ENCODE measurements around the gene GPC6. TPM values are rescaled to one million over a fixed set of nuclear protein-coding genes. Genes with fewer than 3 reads are reported as not detected.

Gene GPC6
- polyA plus RNA-seq, 2 donors: 0.16 to 0.22 TPM

- Histone ChIP-seq H3K4me3 (ENCODE audit: low read depth in 1 of 2, low read length in 2 of 2) (no peak overlapping the region), H3K27me3 (ENCODE audit: control insufficient read depth in 1 of 2, insufficient read depth in 2 of 2, low read length in 2 of 2) (no peaks in the 10 kb centered on the region), H3K27ac (ENCODE audit: low read depth in 2 of 2, low read length in 1 of 2) (no peak overlapping the region), H3K36me3 (ENCODE audit: control insufficient read depth in 2 of 2, insufficient read depth in 2 of 2, low read length in 1 of 2) (no peaks in the 10 kb centered on the region), H3K4me1 (ENCODE audit: control insufficient read depth in 2 of 2, insufficient read depth in 2 of 2, low read length in 1 of 2) (no peaks in the 10 kb centered on the region), H3K9me3 (ENCODE audit: control insufficient read depth in 2 of 2, insufficient read depth in 1 of 2, low read depth in 1 of 2, low read length in 1 of 2) (no peaks in the 10 kb centered on the region)
- 78 to 83% methylated on average over 6 of the region's 6 CpGs for WGBS, 2 donors
Observed at GRCh38 chr13:93539914-93540313, 313.3 kb downstream of the GPC6 start.

GRCh38 chr13:93547886-93548285, 321.3 kb downstream of the GPC6 start:
- H3K27ac ChIP-seq (ENCODE audit: low read depth in 2 of 2, low read length in 1 of 2): no peak overlapping the region
- no peaks in the 10 kb centered on the region for H3K36me3 ChIP-seq (ENCODE audit: control insufficient read depth in 2 of 2, insufficient read depth in 2 of 2, low read length in 1 of 2)
- no peaks in the 10 kb centered on the region for H3K27me3 ChIP-seq (ENCODE audit: control insufficient read depth in 1 of 2, insufficient read depth in 2 of 2, low read length in 2 of 2)

GRCh38 chr13:93549326-93550005, 322.9 kb downstream of the GPC6 start:
- 76 to 86% methylated on average over 4 of the region's 4 CpGs for WGBS, 2 donors
- Histone ChIP-seq H3K4me3 (ENCODE audit: low read depth in 1 of 2, low read length in 2 of 2) (no peak overlapping the region), H3K4me1 (ENCODE audit: control insufficient read depth in 2 of 2, insufficient read depth in 2 of 2, low read length in 1 of 2) (no peaks in the 10 kb centered on the region)

More at GRCh38 chr13:93547886-93548285, 321.3 kb downstream of the GPC6 start:
- Histone ChIP-seq H3K9me3 (ENCODE audit: control insufficient read depth in 2 of 2, insufficient read depth in 1 of 2, low read depth in 1 of 2, low read length in 1 of 2) (no peaks in the 10 kb centered on the region), H3K4me3 (ENCODE audit: low read depth in 1 of 2, low read length in 2 of 2) (no peak overlapping the region), H3K4me1 (ENCODE audit: control insufficient read depth in 2 of 2, insufficient read depth in 2 of 2, low read length in 1 of 2) (no peaks in the 10 kb centered on the region)

GRCh38 chr13:93550236-93550635, 323.6 kb downstream of the GPC6 start:
- H3K27me3 ChIP-seq (ENCODE audit: control insufficient read depth in 1 of 2, insufficient read depth in 2 of 2, low read length in 2 of 2): no peaks in the 10 kb centered on the region

More at GRCh38 chr13:93549326-93550005, 322.9 kb downstream of the GPC6 start:
- no peaks in the 10 kb centered on the region for H3K36me3 ChIP-seq (ENCODE audit: control insufficient read depth in 2 of 2, insufficient read depth in 2 of 2, low read length in 1 of 2)
- H3K27ac ChIP-seq (ENCODE audit: low read depth in 2 of 2, low read length in 1 of 2): no peak overlapping the region
- no peaks in the 10 kb centered on the region for H3K27me3 ChIP-seq (ENCODE audit: control insufficient read depth in 1 of 2, insufficient read depth in 2 of 2, low read length in 2 of 2)
- H3K9me3 ChIP-seq (ENCODE audit: control insufficient read depth in 2 of 2, insufficient read depth in 1 of 2, low read depth in 1 of 2, low read length in 1 of 2): no peaks in the 10 kb centered on the region

GRCh38 chr13:93552596-93552995, 326.0 kb downstream of the GPC6 start:
- Histone ChIP-seq H3K27ac (ENCODE audit: low read depth in 2 of 2, low read length in 1 of 2) (no peak overlapping the region), H3K4me3 (ENCODE audit: low read depth in 1 of 2, low read length in 2 of 2) (no peak overlapping the region), H3K9me3 (ENCODE audit: control insufficient read depth in 2 of 2, insufficient read depth in 1 of 2, low read depth in 1 of 2, low read length in 1 of 2) (no peaks in the 10 kb centered on the region), H3K27me3 (ENCODE audit: control insufficient read depth in 1 of 2, insufficient read depth in 2 of 2, low read length in 2 of 2) (no peaks in the 10 kb centered on the region), H3K4me1 (ENCODE audit: control insufficient read depth in 2 of 2, insufficient read depth in 2 of 2, low read length in 1 of 2) (no peaks in the 10 kb centered on the region), H3K36me3 (ENCODE audit: control insufficient read depth in 2 of 2, insufficient read depth in 2 of 2, low read length in 1 of 2) (no peaks in the 10 kb centered on the region)

More at GRCh38 chr13:93550236-93550635, 323.6 kb downstream of the GPC6 start:
- Histone ChIP-seq H3K9me3 (ENCODE audit: control insufficient read depth in 2 of 2, insufficient read depth in 1 of 2, low read depth in 1 of 2, low read length in 1 of 2) (no peaks in the 10 kb centered on the region), H3K4me1 (ENCODE audit: control insufficient read depth in 2 of 2, insufficient read depth in 2 of 2, low read length in 1 of 2) (no peaks in the 10 kb centered on the region), H3K27ac (ENCODE audit: low read depth in 2 of 2, low read length in 1 of 2) (no peak overlapping the region), H3K4me3 (ENCODE audit: low read depth in 1 of 2, low read length in 2 of 2) (no peak overlapping the region), H3K36me3 (ENCODE audit: control insufficient read depth in 2 of 2, insufficient read depth in 2 of 2, low read length in 1 of 2) (no peaks in the 10 kb centered on the region)

- 70 to 75% methylated on average over 3 of the region's 3 CpGs for WGBS, 2 donors
- Histone ChIP-seq H3K4me1 (ENCODE audit: control insufficient read depth in 2 of 2, insufficient read depth in 2 of 2, low read length in 1 of 2) (no peaks in the 10 kb centered on the region), H3K27me3 (ENCODE audit: control insufficient read depth in 1 of 2, insufficient read depth in 2 of 2, low read length in 2 of 2) (no peaks in the 10 kb centered on the region)
Observed at GRCh38 chr13:93554514-93554913, 327.9 kb downstream of the GPC6 start.

GRCh38 chr13:93558637-93559036, 332.0 kb downstream of the GPC6 start:
- no peak overlapping the region for H3K27ac ChIP-seq (ENCODE audit: low read depth in 2 of 2, low read length in 1 of 2)
- 51 to 56% methylated on average over 3 of the region's 3 CpGs for WGBS, 2 donors
- no peaks in the 10 kb centered on the region for H3K4me1 ChIP-seq (ENCODE audit: control insufficient read depth in 2 of 2, insufficient read depth in 2 of 2, low read length in 1 of 2)
- no peaks in the 10 kb centered on the region for H3K9me3 ChIP-seq (ENCODE audit: control insufficient read depth in 2 of 2, insufficient read depth in 1 of 2, low read depth in 1 of 2, low read length in 1 of 2)
- H3K36me3 ChIP-seq (ENCODE audit: control insufficient read depth in 2 of 2, insufficient read depth in 2 of 2, low read length in 1 of 2): no peaks in the 10 kb centered on the region
- H3K27me3 ChIP-seq (ENCODE audit: control insufficient read depth in 1 of 2, insufficient read depth in 2 of 2, low read length in 2 of 2): no peaks in the 10 kb centered on the region
- no peak overlapping the region for H3K4me3 ChIP-seq (ENCODE audit: low read depth in 1 of 2, low read length in 2 of 2)

More at GRCh38 chr13:93554514-93554913, 327.9 kb downstream of the GPC6 start:
- Histone ChIP-seq H3K9me3 (ENCODE audit: control insufficient read depth in 2 of 2, insufficient read depth in 1 of 2, low read depth in 1 of 2, low read length in 1 of 2) (no peaks in the 10 kb centered on the region), H3K36me3 (ENCODE audit: control insufficient read depth in 2 of 2, insufficient read depth in 2 of 2, low read length in 1 of 2) (no peaks in the 10 kb centered on the region), H3K4me3 (ENCODE audit: low read depth in 1 of 2, low read length in 2 of 2) (no peak overlapping the region), H3K27ac (ENCODE audit: low read depth in 2 of 2, low read length in 1 of 2) (no peak overlapping the region)

GRCh38 chr13:93559718-93560117, 333.1 kb downstream of the GPC6 start:
- Histone ChIP-seq H3K4me1 (ENCODE audit: control insufficient read depth in 2 of 2, insufficient read depth in 2 of 2, low read length in 1 of 2) (no peaks in the 10 kb centered on the region), H3K9me3 (ENCODE audit: control insufficient read depth in 2 of 2, insufficient read depth in 1 of 2, low read depth in 1 of 2, low read length in 1 of 2) (no peaks in the 10 kb centered on the region), H3K27ac (ENCODE audit: low read depth in 2 of 2, low read length in 1 of 2) (no peak overlapping the region), H3K27me3 (ENCODE audit: control insufficient read depth in 1 of 2, insufficient read depth in 2 of 2, low read length in 2 of 2) (no peaks in the 10 kb centered on the region), H3K4me3 (ENCODE audit: low read depth in 1 of 2, low read length in 2 of 2) (no peak overlapping the region), H3K36me3 (ENCODE audit: control insufficient read depth in 2 of 2, insufficient read depth in 2 of 2, low read length in 1 of 2) (no peaks in the 10 kb centered on the region)
- 44 to 57% methylated on average over 3 of the region's 3 CpGs for WGBS, 2 donors

GRCh38 chr13:93561576-93562225, 335.1 kb downstream of the GPC6 start:
- Histone ChIP-seq H3K27me3 (ENCODE audit: control insufficient read depth in 1 of 2, insufficient read depth in 2 of 2, low read length in 2 of 2) (no peaks in the 10 kb centered on the region), H3K4me3 (ENCODE audit: low read depth in 1 of 2, low read length in 2 of 2) (no peak overlapping the region)
- WGBS, 2 donors: 72% methylated on average over 4 of the region's 4 CpGs

GRCh38 chr13:93562676-93563075, 336.1 kb downstream of the GPC6 start:
- Histone ChIP-seq H3K27ac (ENCODE audit: low read depth in 2 of 2, low read length in 1 of 2) (no peak overlapping the region), H3K4me3 (ENCODE audit: low read depth in 1 of 2, low read length in 2 of 2) (no peak overlapping the region), H3K4me1 (ENCODE audit: control insufficient read depth in 2 of 2, insufficient read depth in 2 of 2, low read length in 1 of 2) (no peaks in the 10 kb centered on the region), H3K27me3 (ENCODE audit: control insufficient read depth in 1 of 2, insufficient read depth in 2 of 2, low read length in 2 of 2) (no peaks in the 10 kb centered on the region), H3K36me3 (ENCODE audit: control insufficient read depth in 2 of 2, insufficient read depth in 2 of 2, low read length in 1 of 2) (no peaks in the 10 kb centered on the region), H3K9me3 (ENCODE audit: control insufficient read depth in 2 of 2, insufficient read depth in 1 of 2, low read depth in 1 of 2, low read length in 1 of 2) (no peaks in the 10 kb centered on the region)
- WGBS, 2 donors: 49 to 70% methylated on average over 1 of the region's 1 CpG

More at GRCh38 chr13:93561576-93562225, 335.1 kb downstream of the GPC6 start:
- Histone ChIP-seq H3K36me3 (ENCODE audit: control insufficient read depth in 2 of 2, insufficient read depth in 2 of 2, low read length in 1 of 2) (no peaks in the 10 kb centered on the region), H3K9me3 (ENCODE audit: control insufficient read depth in 2 of 2, insufficient read depth in 1 of 2, low read depth in 1 of 2, low read length in 1 of 2) (no peaks in the 10 kb centered on the region), H3K4me1 (ENCODE audit: control insufficient read depth in 2 of 2, insufficient read depth in 2 of 2, low read length in 1 of 2) (no peaks in the 10 kb centered on the region), H3K27ac (ENCODE audit: low read depth in 2 of 2, low read length in 1 of 2) (no peak overlapping the region)
